ENCODE results near the gene C10orf90. TPM values are rescaled to one million over a fixed set of nuclear protein-coding genes. Genes with fewer than 3 reads are reported as not detected.
A peak's percentile ranks its signal among the peaks of the same experiment; 100 is the strongest.

C10orf90 gene
- total RNA-seq, 1 donor from 2014 or later: not detected

- Mint-ChIP-seq H3K27me3 (ENCODE audit: unreplicated experiment) (peaks cover 4% of the 10 kb centered on the region), H3K9me3 (ENCODE audit: unreplicated experiment) (no peaks in the 10 kb centered on the region), H3K4me3 (ENCODE audit: unreplicated experiment) (no peak overlapping the region), H3K36me3 (ENCODE audit: unreplicated experiment) (no peaks in the 10 kb centered on the region), H3K27ac (ENCODE audit: unreplicated experiment) (no peak overlapping the region), H3K4me1 (ENCODE audit: low read depth, unreplicated experiment) (no peaks in the 10 kb centered on the region)
- no peak for TF ChIP-seq CTCF (IDR thresholded peaks at IDR 0.05; ENCODE audit: partially characterized antibody, unreplicated experiment)
- DNase-seq: no peak
These were observed 152.0 kb downstream of the C10orf90 start for GRCh38 chr10:126518218-126519080.

- DNase-seq: no peak
- H3K27me3 Mint-ChIP-seq (ENCODE audit: unreplicated experiment): peaks cover 4% of the 10 kb centered on the region
- no peaks in the 10 kb centered on the region for H3K36me3 Mint-ChIP-seq (ENCODE audit: unreplicated experiment)
- H3K4me3 Mint-ChIP-seq (ENCODE audit: unreplicated experiment): no peak overlapping the region
- H3K27ac Mint-ChIP-seq (ENCODE audit: unreplicated experiment): no peak overlapping the region
- peaks cover 3% of the 10 kb centered on the region for H3K9me3 Mint-ChIP-seq (ENCODE audit: unreplicated experiment)
- TF ChIP-seq CTCF (IDR thresholded peaks at IDR 0.05; ENCODE audit: partially characterized antibody, unreplicated experiment): no peak
- peaks cover 11% of the 10 kb centered on the region for H3K4me1 Mint-ChIP-seq (ENCODE audit: low read depth, unreplicated experiment)
These were observed 154.0 kb downstream of the C10orf90 start for GRCh38 chr10:126516515-126516914.

- DNase-seq: peak; percentile 37
- Mint-ChIP-seq H3K36me3 (ENCODE audit: unreplicated experiment) (no peaks in the 10 kb centered on the region), H3K27me3 (ENCODE audit: unreplicated experiment) (peaks cover 2% of the 10 kb centered on the region), H3K4me3 (ENCODE audit: unreplicated experiment) (peak overlapping the region; percentile 56), H3K4me1 (ENCODE audit: low read depth, unreplicated experiment) (peaks cover 18% of the 10 kb centered on the region), H3K9me3 (ENCODE audit: unreplicated experiment) (peaks cover 4% of the 10 kb centered on the region), H3K27ac (ENCODE audit: unreplicated experiment) (peak overlapping the region; percentile 90)
- TF ChIP-seq CTCF (IDR thresholded peaks at IDR 0.05; ENCODE audit: partially characterized antibody, unreplicated experiment): no peak
These were observed 158.5 kb downstream of the C10orf90 start for GRCh38 chr10:126511917-126512479.

GRCh38 chr10:126509182-126509581, 161.3 kb downstream of the C10orf90 start:
- Mint-ChIP-seq H3K27ac (ENCODE audit: unreplicated experiment) (no peak overlapping the region), H3K4me3 (ENCODE audit: unreplicated experiment) (no peak overlapping the region), H3K27me3 (ENCODE audit: unreplicated experiment) (peaks cover 4% of the 10 kb centered on the region), H3K9me3 (ENCODE audit: unreplicated experiment) (peaks cover 6% of the 10 kb centered on the region), H3K36me3 (ENCODE audit: unreplicated experiment) (no peaks in the 10 kb centered on the region), H3K4me1 (ENCODE audit: low read depth, unreplicated experiment) (peaks cover 18% of the 10 kb centered on the region)
- DNase-seq: no peak
- TF ChIP-seq CTCF (IDR thresholded peaks at IDR 0.05; ENCODE audit: partially characterized antibody, unreplicated experiment): no peak

- no peak overlapping the region for H3K4me3 Mint-ChIP-seq (ENCODE audit: unreplicated experiment)
- H3K27me3 Mint-ChIP-seq (ENCODE audit: unreplicated experiment): peaks cover 4% of the 10 kb centered on the region
- no peaks in the 10 kb centered on the region for H3K36me3 Mint-ChIP-seq (ENCODE audit: unreplicated experiment)
- H3K4me1 Mint-ChIP-seq (ENCODE audit: low read depth, unreplicated experiment): peaks cover 18% of the 10 kb centered on the region
- no peak for TF ChIP-seq CTCF (IDR thresholded peaks at IDR 0.05; ENCODE audit: partially characterized antibody, unreplicated experiment)
- H3K9me3 Mint-ChIP-seq (ENCODE audit: unreplicated experiment): peaks cover 6% of the 10 kb centered on the region
- no peak overlapping the region for H3K27ac Mint-ChIP-seq (ENCODE audit: unreplicated experiment)
- DNase-seq: no peak
These were observed 161.9 kb downstream of the C10orf90 start for GRCh38 chr10:126508535-126509040.

Measured in glutamatergic neuron (in vitro differentiated cells).